GM21528 (cell line): ENCODE results near the gene INSL3.
"Not testable (repeated sequence)": the region's sequence is repeated elsewhere in the genome, so short reads cannot be mapped to it uniquely, and the experiment has no call there.

Source experiments
- ATAC-seq: cut with Tn5 transposase; IDR thresholded peaks from one replicate; pipeline ENCODE4 v1.9.1; 2021; ENCODE audit warnings: mild to moderate bottlenecking, moderate library complexity; ENCODE audit not compliant: unreplicated experiment, low FRiP score

The INSL3 gene

GRCh38 chr19:17790059-17790780, 31.1 kb downstream of the INSL3 start:
- ATAC-seq, result no peak

GRCh38 chr19:17788632-17789031, 32.7 kb downstream of the INSL3 start:
- no peak for ATAC-seq

DNA sequence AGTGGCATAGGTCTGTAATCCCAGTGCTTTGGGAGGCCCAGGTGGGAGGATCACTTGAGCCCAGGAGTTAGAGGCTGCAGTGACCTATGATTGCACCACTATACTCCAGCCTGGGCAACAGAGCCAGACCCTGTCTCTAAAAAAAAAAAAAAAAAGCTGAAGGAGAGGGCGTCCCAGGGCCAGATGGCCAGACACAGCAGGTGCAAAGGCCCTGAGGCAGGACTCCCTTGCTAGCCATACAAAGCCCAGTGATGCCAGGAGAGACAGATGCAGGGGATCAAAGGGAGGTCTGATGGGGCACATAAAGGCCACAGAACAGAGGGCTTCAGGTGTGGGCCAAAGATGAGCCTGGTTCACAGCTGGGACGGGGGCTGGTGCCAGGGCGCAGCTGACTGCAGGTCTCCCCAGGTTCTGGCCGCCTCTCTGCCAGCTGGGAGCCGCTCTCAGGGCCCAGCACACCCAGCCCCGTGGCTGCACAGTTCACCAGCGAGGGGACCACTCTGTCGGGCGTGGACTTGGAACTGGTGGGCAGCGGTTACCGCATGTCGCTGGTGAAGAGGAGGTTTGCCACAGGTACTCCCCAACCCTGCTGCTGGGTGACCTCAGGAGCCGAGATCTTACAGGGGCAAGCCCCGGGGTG, 33.9 kb downstream of the INSL3 start:
- no peak for ATAC-seq

- no peak for ATAC-seq
These were observed 36.9 kb downstream of the INSL3 start for GRCh38 chr19:17784201-17785008.

GRCh38 chr19:17783721-17784120, 37.6 kb downstream of the INSL3 start:
- ATAC-seq, result not testable (repeated sequence)

- ATAC-seq, result no peak
These were observed 40.5 kb downstream of the INSL3 start for GRCh38 chr19:17780781-17781180.

GRCh38 chr19:17778968-17779929, 42.1 kb downstream of the INSL3 start:
- ATAC-seq, result no peak

- no peak for ATAC-seq
These were observed 42.9 kb downstream of the INSL3 start for GRCh38 chr19:17778251-17778967.

DNA sequence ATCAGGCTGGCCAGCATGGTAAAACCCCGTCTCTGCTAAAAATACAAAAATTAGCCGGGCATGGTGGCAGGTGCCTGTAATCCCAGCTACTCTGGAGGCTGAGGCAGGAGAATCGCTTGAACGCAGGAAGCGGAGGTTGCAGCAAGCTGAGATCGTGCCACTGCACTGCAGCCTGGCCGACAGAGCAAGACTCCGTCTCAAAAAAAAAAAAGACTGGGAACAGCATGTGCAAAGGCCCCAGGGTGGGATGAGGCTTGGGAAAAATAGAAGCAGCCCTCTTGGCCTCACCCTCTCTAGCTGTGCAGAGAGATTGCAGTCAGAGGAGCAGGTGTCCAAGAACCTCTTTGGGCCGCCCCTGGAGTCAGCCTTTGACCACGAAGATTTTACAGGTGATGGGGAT, 43.5 kb downstream of the INSL3 start:
- ATAC-seq, result not testable (repeated sequence)

- peak; percentile 56 for ATAC-seq
These were observed 45.1 kb downstream of the INSL3 start for GRCh38 chr19:17775991-17776803.

GRCh38 chr19:17775245-17775927, 45.9 kb downstream of the INSL3 start:
- no peak for ATAC-seq

DNA sequence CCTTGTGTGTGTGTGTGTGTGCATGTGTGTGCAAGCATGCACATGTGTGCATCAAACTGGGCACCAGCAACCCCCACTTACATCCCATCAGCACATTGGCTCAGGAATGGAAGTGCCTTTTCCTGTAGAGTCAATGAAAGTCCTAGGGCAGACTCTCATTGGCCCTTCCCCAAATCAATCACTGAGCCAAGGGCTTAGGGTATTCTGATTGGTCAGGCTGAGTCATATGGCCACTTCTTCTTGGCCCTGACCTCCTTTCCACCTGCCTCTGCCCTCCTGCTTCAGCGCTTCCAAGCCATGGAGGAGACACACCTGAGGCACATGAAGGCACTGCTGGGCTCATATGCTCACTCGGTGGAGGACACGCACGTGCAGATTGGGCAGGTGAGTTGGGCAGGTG, 49.1 kb downstream of the INSL3 start:
- no peak for ATAC-seq

DNA sequence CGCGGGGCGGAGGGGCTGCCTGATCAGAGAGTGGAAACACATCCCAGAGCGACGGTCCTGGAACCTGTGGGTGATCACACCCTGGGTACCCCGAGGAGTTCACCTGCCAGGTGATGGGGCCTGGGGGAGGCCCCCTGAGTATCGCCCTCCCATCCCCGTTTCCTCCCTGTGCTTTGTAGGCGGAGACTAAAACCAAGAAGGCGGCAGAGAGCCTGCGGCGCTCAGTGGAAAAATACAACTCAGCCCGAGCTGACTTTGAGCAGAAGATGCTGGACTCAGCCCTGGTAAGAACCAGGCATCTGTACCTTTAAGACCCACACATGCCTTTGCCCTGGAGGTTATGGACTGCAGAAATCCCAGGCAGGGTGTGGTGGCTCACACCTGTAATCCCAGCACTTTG, 50.7 kb downstream of the INSL3 start:
- no peak for ATAC-seq

- no peak for ATAC-seq
These were observed 53.8 kb downstream of the INSL3 start for GRCh38 chr19:17767559-17767958.

- no peak for ATAC-seq
These were observed 54.7 kb downstream of the INSL3 start for GRCh38 chr19:17766543-17767131.
